Endothelial cell of umbilical vein (primary cell): Measurements from ENCODE around the gene PPP1R13L. TPM values are rescaled to one million over a fixed set of nuclear protein-coding genes. Genes with fewer than 3 reads are reported as not detected.

Source experiments
- BruUV-seq: library from RNA; stranded (reverse); fragments of 400-500 nt; replicated peaks from 2 replicates; lab custom pipeline; 2021; lab: Mats Ljungman, UMichigan
- CTCF ChIA-PET: fragments of 300-600, 350-600 bp; sonication (Branson Sonifier 250); formaldehyde crosslinking; loops from one replicate; lab custom pipeline; 2021; ENCODE audit warnings: antibody characterized with exemption, inconsistent platforms; lab: Charles Lee
- POLR2A ChIA-PET: fragments of 300-600, 350-600 bp; sonication (Branson Sonifier 250); formaldehyde crosslinking; loops from one replicate; lab custom pipeline; 2021; ENCODE audit warnings: antibody characterized with exemption, inconsistent platforms; lab: Charles Lee
- DNase-seq: peaks from one replicate; pipeline ENCODE4 v3.0.0-alpha.2; 2011; ENCODE audit warnings: low read depth, low spot score
- FAIRE-seq: peaks from 2 replicates; lab custom pipeline; 2011; peaks lifted over from hg19 to GRCh38; lab: Jason Lieb, UNC
- H2AFZ ChIP-seq: 2 replicates; pipeline ENCODE4 v1.6.0; 2012; ENCODE audit warnings: low read depth, low read length, control low read depth, inconsistent platforms
- H3K27ac ChIP-seq: 2 replicates; pipeline ENCODE4 v1.5.1; 2011; ENCODE audit warnings: low read depth, mild to moderate bottlenecking, control low read depth, low read length, moderate library complexity; ENCODE audit not compliant: insufficient read depth
- H3K27me3 ChIP-seq, 2 experiments: 2 replicates each; pipeline versions ENCODE4 v1.6.0 to v1.6.1; 2011; ENCODE audit warnings: low read length in 2 of 2, mixed read lengths in 1 of 2; ENCODE audit not compliant: control insufficient read depth in 2 of 2, insufficient read depth in 2 of 2
- H3K36me3 ChIP-seq, 2 experiments: 2 replicates in 1 of 2; 3 replicates in 1 of 2; pipeline ENCODE4 v1.5.1; 2011; ENCODE audit warnings: low read length in 2 of 2, mild to moderate bottlenecking in 1 of 2, moderate library complexity in 1 of 2; ENCODE audit not compliant: control insufficient read depth in 2 of 2, insufficient read depth in 2 of 2; ENCODE audit errors: extremely low read depth in 1 of 2
- H3K4me1 ChIP-seq: 3 replicates; pipeline ENCODE4 v1.5.1; 2011; ENCODE audit warnings: mild to moderate bottlenecking, low read length; ENCODE audit not compliant: control insufficient read depth, insufficient read depth; ENCODE audit errors: extremely low read depth
- H3K4me2 ChIP-seq: 2 replicates; pipeline ENCODE4 v1.6.1; 2011; ENCODE audit warnings: low read length, control low read depth, mixed read lengths; ENCODE audit not compliant: insufficient read depth
- H3K4me3 ChIP-seq, 3 experiments: fragments of 200-600 bp in 1 of 3; sonication (generic), shearing (Covaris generic) in 1 of 3; replicated peaks in 1 of 3; 2 replicates each; pipeline ENCODE4 v1.5.1; 2011 to 2016; ENCODE audit warnings: control low read depth in 3 of 3, low read length in 3 of 3, mild to moderate bottlenecking in 2 of 3, inconsistent platforms in 1 of 3, low read depth in 1 of 3, moderate library complexity in 1 of 3; ENCODE audit not compliant: insufficient read depth in 1 of 3
- H3K79me2 ChIP-seq: 2 replicates; pipeline ENCODE4 v1.6.0; 2012; ENCODE audit warnings: low read length, inconsistent platforms; ENCODE audit not compliant: control insufficient read depth, insufficient read depth
- H3K9ac ChIP-seq: replicated peaks from 2 replicates; pipeline ENCODE3; 2011; ENCODE audit warnings: low read length, control low read depth; ENCODE audit not compliant: insufficient read depth; ENCODE audit errors: extremely low read depth
- H3K9me1 ChIP-seq: replicated peaks from 3 replicates; pipeline ENCODE4 v1.6.0; 2011; ENCODE audit warnings: mild to moderate bottlenecking, low read length; ENCODE audit not compliant: control insufficient read depth, insufficient read depth; ENCODE audit errors: extremely low read depth
- H3K9me3 ChIP-seq: replicated peaks from 2 replicates; pipeline ENCODE4 v1.5.1; 2012; ENCODE audit warnings: low read length, inconsistent platforms; ENCODE audit not compliant: control insufficient read depth, insufficient read depth
- H4K20me1 ChIP-seq: replicated peaks from 2 replicates; pipeline ENCODE3; 2011; ENCODE audit warnings: mild to moderate bottlenecking, low read length; ENCODE audit not compliant: control insufficient read depth, insufficient read depth; ENCODE audit errors: extremely low read depth
- EZH2 ChIP-seq: IDR thresholded peaks from 2 replicates; pipeline ENCODE4 v1.6.1; 2012; ENCODE audit warnings: borderline replicate concordance, low read depth, mild to moderate bottlenecking, moderate library complexity, low read length, inconsistent platforms; ENCODE audit not compliant: severe bottlenecking
- FOS ChIP-seq: IDR thresholded peaks from 2 replicates; pipeline ENCODE4 v1.6.1; 2011; ENCODE audit warnings: mild to moderate bottlenecking, low read length, moderate library complexity, borderline replicate concordance; ENCODE audit not compliant: insufficient read depth
- GATA2 ChIP-seq: IDR thresholded peaks from 2 replicates; pipeline ENCODE4 v1.7.0; 2011; ENCODE audit warnings: low read depth, mild to moderate bottlenecking, moderate library complexity, mixed read lengths, low read length; ENCODE audit not compliant: insufficient read length, insufficient read depth
- JUN ChIP-seq: IDR thresholded peaks from 2 replicates; pipeline ENCODE4 v1.6.1; 2011; ENCODE audit warnings: borderline replicate concordance, low read depth; ENCODE audit not compliant: insufficient read length, insufficient read depth
- MAX ChIP-seq: IDR thresholded peaks from 2 replicates; pipeline ENCODE4 v1.6.1; 2011; ENCODE audit not compliant: insufficient read depth, insufficient read length
- MYC ChIP-seq: IDR thresholded peaks from one replicate; pipeline ENCODE4 v1.6.1; 2011; ENCODE audit warnings: mild to moderate bottlenecking, low read depth, low read length
- POLR2A ChIP-seq: IDR thresholded peaks from 2 replicates; pipeline ENCODE4 v1.6.1; 2012; ENCODE audit warnings: low read depth, mild to moderate bottlenecking, control low read depth, low read length
- POLR2AphosphoS5 ChIP-seq: IDR thresholded peaks from 2 replicates; pipeline ENCODE4 v1.6.1; 2012; ENCODE audit warnings: low read depth, mild to moderate bottlenecking, control low read depth, low read length, moderate library complexity; ENCODE audit not compliant: insufficient read depth
- dilution Hi-C: fragments of 300-500 bp; cut with MboI; formaldehyde crosslinking; loops from one replicate; pipeline ENCODE4 v1.15.0; 2019; ENCODE audit warnings: low sequenced_read_pairs; ENCODE audit not compliant: extremely low pct_ligation_motif_present
- intact Hi-C: fragments of 100-400 bp; cut with micrococcal nuclease; formaldehyde crosslinking; loops from one replicate; pipeline ENCODE4 v1.10.0; 2022
- polyA plus RNA-seq, 4 experiments: library from polyadenylated mRNA; depleted of rRNA in 3 of 4; stranded (reverse) in 3 of 4; unstranded in 1 of 4; fragments of >200 nt; gene quantifications; 2 replicates each; pipeline versions ENCODE4 v1.2.1 to v1.2.3, GENCODE V29; 2011 to 2012; ENCODE audit warnings: missing spikeins in 1 of 4
- total RNA-seq: library from RNA; stranded (reverse); gene quantifications from 2 replicates; pipeline ENCODE4 v1.2.3, GENCODE V29; 2021
- TF ChIP-seq, protein P1 (sequence below), 2 donors: IDR thresholded peaks; 1 replicate in 1 of 2; 2 replicates in 1 of 2; pipeline ENCODE4 v1.5.1; 2011; ENCODE audit warnings: low read length in 2 of 2, mild to moderate bottlenecking in 2 of 2, moderate library complexity in 2 of 2, control low read depth in 1 of 2, inconsistent platforms in 1 of 2, low read depth in 1 of 2; ENCODE audit not compliant: insufficient read depth in 1 of 2; ENCODE audit errors: extremely low read depth in 1 of 2

PPP1R13L gene
- total and polyA plus RNA-seq, 2 donors (not counting 3 experiments of a cell fraction or from before 2014, with no cell fraction given) = 28.5 to 77.4 TPM

DNA sequence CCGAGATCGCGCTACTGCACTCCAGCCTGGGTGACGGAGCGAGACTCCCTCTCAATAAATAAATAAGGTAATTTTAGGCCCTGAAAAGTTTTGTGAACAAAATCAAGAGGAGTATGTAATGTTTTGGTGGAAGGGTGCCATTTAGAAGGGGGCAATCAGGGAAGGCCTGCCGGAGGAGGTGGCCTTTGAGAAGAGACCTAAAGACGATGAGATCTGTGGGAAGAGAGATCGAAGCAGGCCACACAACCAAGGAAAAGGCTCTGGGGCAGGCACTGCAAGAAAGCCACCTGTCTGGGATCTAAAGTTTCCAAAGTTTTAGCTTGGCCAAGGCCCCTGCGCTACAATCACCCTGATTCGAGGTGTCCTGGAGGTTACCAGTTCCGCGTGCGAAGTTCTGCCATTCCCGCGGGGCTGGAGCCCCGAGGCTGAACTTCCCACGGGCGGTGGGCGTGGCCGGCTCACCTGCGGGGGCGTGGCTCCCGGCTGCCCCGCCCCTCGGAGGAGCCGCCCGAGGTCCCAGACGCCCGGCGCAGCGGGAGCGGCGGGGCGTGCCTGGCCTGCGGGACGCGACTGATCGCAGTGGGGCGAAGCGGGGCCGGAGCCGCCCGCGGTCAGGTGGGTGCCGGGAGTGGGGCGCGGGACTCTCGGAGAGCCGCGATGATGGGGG lies 64.5 kb downstream of the PPP1R13L start, which contains the start of gene KLC3:
TSS of gene KLC3 (plus strand) at position 519 of the 667 bp plus-strand sequence. CDS start 4,792 bp downstream, outside the sequence.
- Histone ChIP-seq H3K9me1 (no peaks in the 10 kb centered on the region), H3K4me1 (peaks cover 5% of the 10 kb centered on the region), H3K4me3 (no peak within 1 kb of the TSS), H2AFZ (no peak within 1 kb of the TSS), H3K9ac (no peak within 1 kb of the TSS), H3K9me3 (no peaks in the 10 kb centered on the region), H3K27ac (no peak within 1 kb of the TSS), H3K27me3 (peaks cover 5% of the 10 kb centered on the region in 2 experiments), H3K36me3 (no peaks in the 10 kb centered on the region), H4K20me1 (no peaks in the 10 kb centered on the region), H3K79me2 (no peaks in the 10 kb centered on the region), H3K4me2 (peak within 1 kb of the TSS; percentile 10)
- dilution Hi-C loops = no loop called here
- ChIA-PET POLR2A (no interaction called here), CTCF (interaction anchor here (2.0 kb wide), 1 partner anchor 162 kb away, joined by 8 read pairs; the partner anchor contains the start of genes BLOC1S3 and TRAPPC6A)
- no peak for FAIRE-seq
- DNase-seq = no peak
- TF ChIP-seq POLR2AphosphoS5 (no peak), MAX (no peak), FOS (no peak), JUN (no peak), POLR2A (no peak), EZH2 (no peak), GATA2 (no peak), MYC (no peak)
- TF ChIP-seq, protein P1, sequence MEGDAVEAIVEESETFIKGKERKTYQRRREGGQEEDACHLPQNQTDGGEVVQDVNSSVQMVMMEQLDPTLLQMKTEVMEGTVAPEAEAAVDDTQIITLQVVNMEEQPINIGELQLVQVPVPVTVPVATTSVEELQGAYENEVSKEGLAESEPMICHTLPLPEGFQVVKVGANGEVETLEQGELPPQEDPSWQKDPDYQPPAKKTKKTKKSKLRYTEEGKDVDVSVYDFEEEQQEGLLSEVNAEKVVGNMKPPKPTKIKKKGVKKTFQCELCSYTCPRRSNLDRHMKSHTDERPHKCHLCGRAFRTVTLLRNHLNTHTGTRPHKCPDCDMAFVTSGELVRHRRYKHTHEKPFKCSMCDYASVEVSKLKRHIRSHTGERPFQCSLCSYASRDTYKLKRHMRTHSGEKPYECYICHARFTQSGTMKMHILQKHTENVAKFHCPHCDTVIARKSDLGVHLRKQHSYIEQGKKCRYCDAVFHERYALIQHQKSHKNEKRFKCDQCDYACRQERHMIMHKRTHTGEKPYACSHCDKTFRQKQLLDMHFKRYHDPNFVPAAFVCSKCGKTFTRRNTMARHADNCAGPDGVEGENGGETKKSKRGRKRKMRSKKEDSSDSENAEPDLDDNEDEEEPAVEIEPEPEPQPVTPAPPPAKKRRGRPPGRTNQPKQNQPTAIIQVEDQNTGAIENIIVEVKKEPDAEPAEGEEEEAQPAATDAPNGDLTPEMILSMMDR (IDR thresholded peaks at IDR 0.05; ENCODE audit: extremely low read depth in 1 of 2, insufficient read depth in 1 of 2, low read depth in 1 of 2, low read length in 2 of 2) = no peak
- intact Hi-C loops = no loop called here
- no TSS peak for BruUV-seq
